DLD1 (cell line): ENCODE results near the gene PRKCB.

Experiments used
- in situ Hi-C: cut with HindIII; loops from 2 replicates; pipeline ENCODE4 v1.10.0; 2017; ENCODE audit warnings: low sequenced_read_pairs

PRKCB gene

GRCh38 chr16:23933650-23934049 lies 97.9 kb downstream of the PRKCB start:
- in situ Hi-C loops = loop anchor here (5.0 kb wide), 1 partner anchor 104 kb away; no protein-coding TSS in a partner anchor

- in situ Hi-C loops = loop anchor here (5.0 kb wide), 1 partner anchor 103 kb away; no protein-coding TSS in a partner anchor
Observed at GRCh38 chr16:23934610-23935236, 98.9 kb downstream of the PRKCB start.

GRCh38 chr16:23940111-23940510 lies 104.3 kb downstream of the PRKCB start:
- in situ Hi-C loops = no loop called here

DNA sequence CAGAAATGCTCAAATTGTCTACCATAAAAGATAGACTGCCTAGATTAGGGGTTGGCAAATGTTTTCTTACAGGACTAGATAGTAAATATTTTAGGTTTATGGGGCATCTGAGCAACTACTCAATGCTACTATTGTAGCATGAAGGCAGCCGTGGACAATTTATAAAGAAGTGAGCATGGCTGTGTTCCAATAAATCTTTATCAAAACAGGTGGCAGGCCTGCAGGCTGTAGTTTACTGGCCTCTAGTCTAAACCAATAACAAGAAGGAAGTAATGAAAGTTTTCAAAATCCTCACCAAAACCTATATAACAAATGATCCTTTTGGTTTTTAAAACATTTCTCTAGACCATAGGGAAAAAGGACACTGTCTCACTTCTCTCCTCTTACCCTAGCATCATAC lies 105.2 kb downstream of the PRKCB start:
- in situ Hi-C loops = no loop called here

DNA sequence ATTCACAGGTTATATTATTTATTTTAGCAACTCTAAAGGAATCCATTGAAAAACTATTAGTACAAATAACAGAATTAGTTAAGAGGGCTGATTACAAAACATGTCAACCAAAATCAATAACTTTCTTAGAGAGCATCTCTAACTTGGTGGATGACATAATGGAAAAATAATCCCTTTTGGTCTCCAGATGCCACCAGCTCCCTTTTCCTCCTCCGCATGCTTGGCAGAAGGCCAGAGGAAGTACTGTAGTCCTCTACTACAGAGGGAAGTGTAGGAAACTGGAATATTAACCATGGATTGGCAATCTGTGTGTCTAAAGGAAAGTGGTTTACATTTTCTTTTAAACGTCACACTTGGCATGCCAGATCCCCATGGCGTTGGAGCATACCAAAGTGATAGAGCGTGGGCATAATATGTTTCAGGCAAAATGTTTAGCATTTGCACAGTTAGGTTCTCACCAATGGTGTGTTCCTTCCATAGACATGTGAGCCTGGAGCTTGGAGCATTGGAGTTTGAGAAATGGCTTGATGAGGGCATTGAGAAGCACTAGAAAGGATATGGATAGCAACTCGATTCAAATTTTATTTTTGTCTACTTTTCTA lies 106.3 kb downstream of the PRKCB start:
- in situ Hi-C loops = no loop called here

DNA sequence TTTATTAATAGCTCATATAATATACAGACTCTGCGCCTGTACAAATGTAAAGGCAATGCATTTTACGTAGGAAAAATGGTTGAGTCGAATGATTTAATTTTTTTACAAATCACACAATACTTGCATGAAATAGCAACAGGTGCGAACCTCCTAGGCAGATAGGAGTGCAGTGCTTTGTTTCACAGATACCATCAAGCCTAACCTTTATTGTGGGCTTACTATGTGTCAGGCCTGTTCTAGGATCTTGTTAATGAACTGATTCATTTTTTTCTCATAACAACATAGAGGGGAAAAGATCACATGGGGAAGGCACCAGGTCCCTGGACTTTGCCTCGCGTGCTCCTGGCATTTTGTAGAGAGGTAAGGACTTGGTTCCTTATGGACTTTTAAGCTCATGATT lies 107.8 kb downstream of the PRKCB start:
- in situ Hi-C loops = no loop called here

- in situ Hi-C loops = no loop called here
Observed at GRCh38 chr16:23944381-23944780, 108.6 kb downstream of the PRKCB start.

GRCh38 chr16:23945243-23945642 lies 109.5 kb downstream of the PRKCB start:
- in situ Hi-C loops = no loop called here

DNA sequence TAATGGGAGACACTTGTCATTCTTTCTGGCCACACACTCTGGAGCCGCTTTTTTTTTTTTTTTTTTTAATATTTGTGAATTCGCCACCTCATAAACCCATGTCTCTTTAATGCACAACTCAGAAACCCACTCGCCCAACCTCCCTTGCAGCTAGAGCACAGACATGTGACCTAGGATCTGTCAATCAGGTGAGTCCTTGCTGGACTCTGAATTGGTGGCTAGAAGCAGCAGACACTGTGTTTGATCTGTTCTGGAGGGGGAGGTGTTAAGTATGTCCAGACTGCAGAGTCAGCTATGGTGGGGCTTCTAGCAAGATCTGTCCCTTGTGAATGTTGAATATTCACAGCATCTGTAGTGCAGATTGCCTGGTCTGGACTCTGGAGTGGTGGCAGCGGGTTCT lies 112.1 kb downstream of the PRKCB start:
- in situ Hi-C loops = no loop called here

DNA sequence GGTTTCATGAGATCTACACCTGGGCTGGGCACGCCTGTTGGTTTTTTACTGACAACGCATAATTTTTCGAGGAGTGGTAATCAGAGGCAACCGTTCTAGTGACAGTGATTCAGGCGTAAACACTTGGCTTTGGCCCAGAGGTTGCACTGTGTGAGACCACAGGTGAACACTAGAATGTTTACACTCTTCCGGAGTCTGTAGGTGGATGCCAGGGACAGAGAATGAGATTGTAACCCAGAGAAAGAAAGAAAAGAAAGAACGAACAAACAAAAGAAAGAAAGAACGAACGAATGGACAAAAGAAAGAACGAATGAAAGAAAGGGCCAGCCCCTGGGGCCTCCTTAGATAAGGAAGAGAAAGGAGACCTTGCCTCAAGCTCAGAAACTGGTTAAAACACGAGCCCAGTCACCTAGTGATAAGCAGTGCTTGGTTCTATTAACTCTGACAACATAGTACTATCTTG lies 113.2 kb downstream of the PRKCB start:
- in situ Hi-C loops = no loop called here

DNA sequence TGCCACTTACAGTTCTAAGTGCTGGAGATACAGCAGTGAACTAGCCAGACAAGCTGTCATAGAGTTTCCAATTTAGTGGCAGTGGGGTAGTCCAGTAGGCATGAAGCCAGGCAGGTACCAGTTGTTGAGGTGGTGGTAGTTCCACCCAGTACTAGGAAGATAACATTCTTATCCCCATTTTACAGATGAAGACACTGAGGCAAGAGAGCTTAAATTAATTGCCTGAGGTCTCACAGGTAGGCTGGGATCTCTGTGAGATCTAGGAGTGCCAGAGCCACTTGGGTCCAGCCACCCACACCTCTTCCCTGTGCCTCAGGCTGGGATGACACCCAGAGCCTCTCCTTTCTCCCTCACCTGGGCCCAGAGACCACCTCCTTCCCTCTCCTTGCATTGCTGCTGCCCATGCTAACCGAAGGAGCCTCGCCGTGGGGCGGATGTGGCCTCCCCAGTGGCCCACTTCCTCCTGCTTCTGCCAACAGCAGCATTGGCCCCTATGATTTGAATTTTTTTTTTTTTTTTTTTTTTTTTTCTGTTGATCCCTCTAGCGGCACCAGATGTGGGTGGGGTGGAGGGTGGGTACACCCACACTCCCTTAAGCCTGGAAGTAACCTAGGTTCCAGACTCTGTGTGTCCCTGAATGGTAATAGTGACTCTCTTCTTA lies 114.0 kb downstream of the PRKCB start:
- in situ Hi-C loops = no loop called here

DNA sequence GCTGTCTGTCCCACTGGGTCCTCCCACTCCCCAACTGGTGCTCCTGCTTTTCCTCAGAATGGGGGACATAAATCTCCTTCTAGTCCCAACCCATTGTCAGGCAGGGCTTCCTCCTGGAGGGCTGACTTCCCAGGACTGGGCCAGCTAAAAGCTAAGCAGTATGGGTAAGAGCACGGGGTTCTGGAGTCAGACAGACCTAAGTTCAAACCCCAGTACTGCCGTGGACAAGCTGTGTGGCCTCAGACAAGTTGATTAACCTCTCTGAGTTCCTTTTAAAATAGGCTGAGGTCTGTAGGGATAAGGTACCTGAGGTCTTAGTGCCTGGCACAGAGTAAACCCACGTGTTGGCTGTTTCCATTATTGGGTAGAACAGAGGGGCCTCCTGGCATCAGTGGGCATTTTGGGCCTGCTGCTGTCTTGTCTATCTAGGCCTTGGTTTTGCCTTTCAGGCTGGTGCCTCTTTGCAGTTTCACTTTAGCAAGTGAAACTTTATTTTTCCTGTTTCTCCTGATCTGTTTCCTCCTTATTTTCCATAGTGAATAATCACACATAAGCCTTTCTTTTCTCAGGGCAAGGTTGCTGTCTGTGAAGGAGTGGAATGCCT lies 114.6 kb downstream of the PRKCB start:
- in situ Hi-C loops = no loop called here

DNA sequence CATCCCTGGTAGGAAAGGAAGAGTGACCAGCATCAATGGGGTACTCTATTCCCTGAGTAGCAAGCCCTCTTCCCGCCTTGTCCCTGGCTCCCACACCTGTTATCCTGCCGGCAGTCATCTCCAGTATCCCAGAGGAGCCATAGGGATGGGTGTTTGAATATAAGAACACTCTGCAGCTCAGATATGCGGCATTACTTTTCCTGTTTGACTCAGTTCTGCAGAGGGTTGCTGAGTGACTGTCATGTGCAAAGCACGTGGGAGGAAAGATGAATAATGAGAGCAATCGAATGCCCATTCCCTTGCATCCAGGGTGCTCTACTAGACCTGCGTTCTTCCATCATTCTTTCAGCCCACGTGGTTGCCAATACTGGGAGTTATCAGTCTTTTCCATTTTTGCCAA lies 115.1 kb downstream of the PRKCB start:
- in situ Hi-C loops = no loop called here

- in situ Hi-C loops = no loop called here
Observed at GRCh38 chr16:23952128-23952970, 116.6 kb downstream of the PRKCB start.

DNA sequence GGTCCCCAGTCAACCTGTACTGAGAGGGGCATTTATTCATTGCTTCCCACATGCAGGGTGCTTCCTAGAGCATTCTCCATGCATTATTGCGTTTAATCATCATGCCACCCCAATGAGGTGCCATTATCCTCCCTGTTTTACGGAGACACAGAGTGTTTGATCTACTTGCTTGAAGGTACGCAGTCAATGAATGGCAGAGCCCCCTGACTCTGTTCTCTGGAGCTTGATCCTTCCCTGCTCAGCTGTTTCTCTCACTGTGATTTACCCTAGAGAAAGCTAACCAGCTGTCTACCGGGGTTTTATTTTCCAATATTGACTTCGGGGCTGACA lies 117.2 kb downstream of the PRKCB start:
- in situ Hi-C loops = no loop called here

- in situ Hi-C loops = no loop called here
Observed at GRCh38 chr16:23953476-23953875, 117.7 kb downstream of the PRKCB start.

GRCh38 chr16:23955088-23955487 lies 119.3 kb downstream of the PRKCB start:
- in situ Hi-C loops = no loop called here

- in situ Hi-C loops = no loop called here
Observed at GRCh38 chr16:23957287-23957686, 121.5 kb downstream of the PRKCB start.

DNA sequence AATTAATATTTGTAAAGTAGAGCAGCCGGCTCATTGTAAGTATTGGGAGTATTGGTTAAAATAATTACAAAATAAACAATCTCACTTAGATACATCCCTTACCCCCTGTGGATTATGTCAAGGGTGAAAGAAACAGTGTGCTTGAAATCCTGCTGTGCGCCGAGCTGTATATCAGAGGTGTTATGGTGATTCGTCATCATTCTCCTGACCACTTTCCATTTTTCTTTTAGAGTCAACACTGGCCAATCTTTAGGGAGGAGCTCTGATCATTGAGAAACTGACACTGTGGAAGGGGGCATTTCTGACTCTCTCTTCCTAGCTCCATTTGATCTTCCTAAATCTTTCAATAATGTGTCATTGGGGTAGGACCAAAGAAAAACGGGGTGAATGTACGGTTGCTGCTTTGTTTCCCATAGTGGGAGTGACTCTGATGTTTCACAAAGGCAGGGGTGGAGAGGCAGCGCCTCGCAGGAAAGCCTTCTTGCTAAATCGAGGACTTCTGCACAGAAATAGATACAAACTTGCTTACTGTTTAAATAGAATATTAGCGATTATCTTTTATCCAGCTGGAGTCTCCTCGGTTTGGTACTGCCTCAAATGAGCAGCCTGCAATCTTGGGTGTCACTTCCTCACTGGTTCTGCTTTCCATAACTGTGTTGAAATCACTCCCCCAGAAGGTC lies 123.4 kb downstream of the PRKCB start:
- in situ Hi-C loops = no loop called here

GRCh38 chr16:23959752-23960072 lies 123.9 kb downstream of the PRKCB start:
- in situ Hi-C loops = no loop called here
